PFSK-1 (cell line): ENCODE results near the gene TIMMDC1.

ENCODE experiments used
- FOXP2 ChIP-seq: optimal IDR thresholded peaks from 2 replicates; pipeline ENCODE3; 2011; ENCODE audit warnings: borderline replicate concordance, control low read depth, inconsistent platforms; ENCODE audit not compliant: insufficient read depth; ENCODE audit errors: extremely low read length, extremely low read depth
- POLR2AphosphoS5 ChIP-seq: IDR thresholded peaks from 2 replicates; pipeline ENCODE4 v1.6.1; 2012; ENCODE audit warnings: low read depth, mild to moderate bottlenecking, control low read depth, low read length, moderate library complexity
- REST ChIP-seq, 2 experiments: IDR thresholded peaks; 2 replicates each; pipeline versions ENCODE4 v1.6.1 to v1.8.0; 2011 to 2012; ENCODE audit warnings: low read depth in 2 of 2, low read length in 2 of 2, control low read depth in 1 of 2, inconsistent platforms in 1 of 2, mild to moderate bottlenecking in 1 of 2, moderate library complexity in 1 of 2; ENCODE audit not compliant: insufficient read depth in 1 of 2
- SIN3A ChIP-seq: IDR thresholded peaks from 2 replicates; pipeline ENCODE4 v1.6.1; 2012; ENCODE audit warnings: mild to moderate bottlenecking, low read length, moderate library complexity, borderline replicate concordance; ENCODE audit not compliant: insufficient read depth
- TAF1 ChIP-seq: IDR thresholded peaks from 2 replicates; pipeline ENCODE4 v1.6.1; 2012; ENCODE audit warnings: low read length, control low read depth, borderline replicate concordance; ENCODE audit not compliant: insufficient read depth

TIMMDC1 gene

GRCh38 chr3:119494597-119494996 is 3.8 kb upstream of the TIMMDC1 start:
- TF ChIP-seq POLR2AphosphoS5, result no peak
- TF ChIP-seq SIN3A, result no peak
- TF ChIP-seq REST (IDR thresholded peaks at IDR 0.05; ENCODE audit: insufficient read depth in 1 of 2, low read depth in 2 of 2, low read length in 2 of 2), result no peak
- no peak for TF ChIP-seq FOXP2
- no peak for TF ChIP-seq TAF1

- TF ChIP-seq FOXP2 (no peak), SIN3A (no peak), REST (IDR thresholded peaks at IDR 0.05; ENCODE audit: insufficient read depth in 1 of 2, low read depth in 2 of 2, low read length in 2 of 2) (no peak), POLR2AphosphoS5 (no peak), TAF1 (no peak)
These were observed 544 bp upstream of the TIMMDC1 start for GRCh38 chr3:119497820-119498185.

GRCh38 chr3:119500265-119500664 is 1.9 kb downstream of the TIMMDC1 start:
- TF ChIP-seq FOXP2 (no peak), TAF1 (no peak), REST (IDR thresholded peaks at IDR 0.05; ENCODE audit: insufficient read depth in 1 of 2, low read depth in 2 of 2, low read length in 2 of 2) (no peak), POLR2AphosphoS5 (no peak), SIN3A (no peak)

GRCh38 chr3:119500901-119501300 is 2.6 kb downstream of the TIMMDC1 start:
- TF ChIP-seq TAF1, result no peak
- no peak for TF ChIP-seq POLR2AphosphoS5
- TF ChIP-seq SIN3A, result no peak
- TF ChIP-seq FOXP2, result no peak
- TF ChIP-seq REST (IDR thresholded peaks at IDR 0.05; ENCODE audit: insufficient read depth in 1 of 2, low read depth in 2 of 2, low read length in 2 of 2), result no peak

GRCh38 chr3:119506631-119507030 is 8.3 kb downstream of the TIMMDC1 start:
- TF ChIP-seq SIN3A, result no peak
- no peak for TF ChIP-seq FOXP2
- no peak for TF ChIP-seq TAF1
- TF ChIP-seq POLR2AphosphoS5, result no peak
- no peak for TF ChIP-seq REST (IDR thresholded peaks at IDR 0.05; ENCODE audit: insufficient read depth in 1 of 2, low read depth in 2 of 2, low read length in 2 of 2)
